ENCODE data around the gene APP. TPM values are rescaled to one million over a fixed set of nuclear protein-coding genes. Genes with fewer than 3 reads are reported as not detected.

APP gene
- total RNA-seq, 2 experiments from 2014 or later, result 0.55 TPM; not detected in 1

DNA sequence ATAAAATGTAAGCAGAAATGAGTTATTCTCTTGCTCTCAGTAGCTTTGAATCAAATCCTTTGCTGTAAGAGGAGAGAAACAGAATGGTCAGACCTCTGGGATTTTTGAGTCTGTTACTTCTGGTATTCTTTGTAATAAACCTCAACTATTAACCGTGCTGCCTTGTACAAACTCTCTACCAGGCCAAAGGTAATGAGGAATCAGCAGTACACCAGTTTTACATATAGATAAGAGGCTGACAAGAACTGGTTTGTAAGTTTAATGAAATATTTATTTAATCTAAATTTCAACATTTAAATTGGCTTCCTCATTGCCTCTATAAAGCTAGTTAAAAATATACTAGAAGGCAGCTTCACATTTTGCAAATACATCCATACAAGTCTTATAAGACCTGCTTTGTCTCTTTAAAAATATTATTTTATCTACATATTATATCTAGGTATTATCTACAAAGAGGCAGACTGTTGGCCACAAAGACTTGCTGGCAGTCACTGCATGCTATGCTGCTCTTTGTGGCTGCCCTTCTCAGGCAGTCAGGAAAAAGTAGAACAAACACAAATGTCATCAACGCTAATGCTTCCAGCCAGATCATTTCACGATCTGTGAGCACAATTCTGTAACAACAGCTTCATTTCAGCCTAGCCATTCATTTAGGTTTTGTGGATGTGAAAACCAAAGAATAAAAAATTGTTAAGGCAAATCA lies 262.8 kb downstream of the APP start:
- H3K36me3 ChIP-seq (ENCODE audit: insufficient read depth, low read length), result no peaks in the 10 kb centered on the region
- intact Hi-C loops (cut with micrococcal nuclease; ENCODE audit: unreplicated experiment), result no loop called here
- no peak overlapping the region for H3K27ac ChIP-seq (ENCODE audit: low read depth, low read length, poor library complexity, severe bottlenecking)
- CTCF ChIA-PET (ENCODE audit: unreplicated experiment), result no interaction called here
- peaks cover 6% of the 10 kb centered on the region for H3K4me1 ChIP-seq (ENCODE audit: insufficient read depth, low read length, poor library complexity, severe bottlenecking)
- no peaks in the 10 kb centered on the region for H3K9me2 ChIP-seq (ENCODE audit: insufficient read depth, low read length)
- no peaks in the 10 kb centered on the region for H4K20me1 ChIP-seq (ENCODE audit: insufficient read depth, low read length)
- DNase-seq (ENCODE audit: low spot score), result no peak
- no peak overlapping the region for H2AFZ ChIP-seq (ENCODE audit: low read length)
- TF ChIP-seq, protein P1, sequence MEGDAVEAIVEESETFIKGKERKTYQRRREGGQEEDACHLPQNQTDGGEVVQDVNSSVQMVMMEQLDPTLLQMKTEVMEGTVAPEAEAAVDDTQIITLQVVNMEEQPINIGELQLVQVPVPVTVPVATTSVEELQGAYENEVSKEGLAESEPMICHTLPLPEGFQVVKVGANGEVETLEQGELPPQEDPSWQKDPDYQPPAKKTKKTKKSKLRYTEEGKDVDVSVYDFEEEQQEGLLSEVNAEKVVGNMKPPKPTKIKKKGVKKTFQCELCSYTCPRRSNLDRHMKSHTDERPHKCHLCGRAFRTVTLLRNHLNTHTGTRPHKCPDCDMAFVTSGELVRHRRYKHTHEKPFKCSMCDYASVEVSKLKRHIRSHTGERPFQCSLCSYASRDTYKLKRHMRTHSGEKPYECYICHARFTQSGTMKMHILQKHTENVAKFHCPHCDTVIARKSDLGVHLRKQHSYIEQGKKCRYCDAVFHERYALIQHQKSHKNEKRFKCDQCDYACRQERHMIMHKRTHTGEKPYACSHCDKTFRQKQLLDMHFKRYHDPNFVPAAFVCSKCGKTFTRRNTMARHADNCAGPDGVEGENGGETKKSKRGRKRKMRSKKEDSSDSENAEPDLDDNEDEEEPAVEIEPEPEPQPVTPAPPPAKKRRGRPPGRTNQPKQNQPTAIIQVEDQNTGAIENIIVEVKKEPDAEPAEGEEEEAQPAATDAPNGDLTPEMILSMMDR (conservative IDR thresholded peaks at IDR 0.05; ENCODE audit: low read length), result no peak
- no peak for TF ChIP-seq EZH2phosphoT487 (IDR thresholded peaks at IDR 0.05; ENCODE audit: borderline replicate concordance, low read depth, low read length)
- no peak overlapping the region for H3K4me3 ChIP-seq (ENCODE audit: low read depth, low read length, poor library complexity, severe bottlenecking)
- no peak overlapping the region for H3K4me2 ChIP-seq (ENCODE audit: low read length)
- POLR2A ChIA-PET, result interaction anchor here (0.6 to 0.9 kb wide), 6 partner anchors 12 to 336 kb away, joined by 3 to 5 read pairs (median 3); no protein-coding TSS in a partner anchor
- H3K9me3 ChIP-seq (ENCODE audit: low read length), result no peaks in the 10 kb centered on the region
- no peaks in the 10 kb centered on the region for H3K79me2 ChIP-seq (ENCODE audit: insufficient read depth, low read depth, low read length)
- no TSS peak for BruUV-seq (replicated peaks)

DNA sequence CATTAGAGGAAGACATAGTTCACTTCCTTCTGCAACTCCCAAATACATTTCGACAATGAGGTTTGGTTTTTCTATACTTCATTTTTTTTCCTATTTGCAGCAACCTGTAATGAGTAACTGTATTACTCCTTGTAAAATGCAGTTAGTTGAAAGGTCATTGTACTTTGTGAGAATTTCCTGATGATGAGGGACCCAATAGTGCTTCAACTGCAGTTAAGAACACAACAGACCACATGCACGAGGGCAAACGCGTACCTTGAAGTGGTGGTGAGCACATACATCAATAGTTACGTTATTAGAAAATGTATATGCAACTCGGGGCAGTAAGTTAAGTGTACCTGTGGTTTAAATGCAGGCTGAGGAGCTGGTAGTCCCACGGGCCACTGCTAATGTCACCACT lies 264.0 kb downstream of the APP start:
- CTCF ChIA-PET (ENCODE audit: unreplicated experiment), result no interaction called here
- Histone ChIP-seq H3K36me3 (ENCODE audit: insufficient read depth, low read length) (no peaks in the 10 kb centered on the region), H3K4me2 (ENCODE audit: low read length) (no peak overlapping the region), H3K9me3 (ENCODE audit: low read length) (no peaks in the 10 kb centered on the region), H3K9me2 (ENCODE audit: insufficient read depth, low read length) (no peaks in the 10 kb centered on the region), H3K79me2 (ENCODE audit: insufficient read depth, low read depth, low read length) (no peaks in the 10 kb centered on the region), H4K20me1 (ENCODE audit: insufficient read depth, low read length) (no peaks in the 10 kb centered on the region), H2AFZ (ENCODE audit: low read length) (no peak overlapping the region; the same call in 1 of the 2 replicates), H3K4me3 (ENCODE audit: low read depth, low read length, poor library complexity, severe bottlenecking) (no peak overlapping the region), H3K4me1 (ENCODE audit: insufficient read depth, low read length, poor library complexity, severe bottlenecking) (peaks cover 6% of the 10 kb centered on the region), H3K27ac (ENCODE audit: low read depth, low read length, poor library complexity, severe bottlenecking) (no peak overlapping the region)
- POLR2A ChIA-PET, result interaction anchor here (0.9 kb wide), 1 partner anchor 11 kb away, joined by 3 read pairs; no protein-coding TSS in a partner anchor
- no TSS peak for BruUV-seq (replicated peaks)
- intact Hi-C loops (cut with micrococcal nuclease; ENCODE audit: unreplicated experiment), result no loop called here
- DNase-seq (ENCODE audit: low spot score), result no peak
- TF ChIP-seq EZH2phosphoT487 (IDR thresholded peaks at IDR 0.05; ENCODE audit: borderline replicate concordance, low read depth, low read length), result no peak
- TF ChIP-seq, protein P1 (conservative IDR thresholded peaks at IDR 0.05; ENCODE audit: low read length), result no peak

DNA sequence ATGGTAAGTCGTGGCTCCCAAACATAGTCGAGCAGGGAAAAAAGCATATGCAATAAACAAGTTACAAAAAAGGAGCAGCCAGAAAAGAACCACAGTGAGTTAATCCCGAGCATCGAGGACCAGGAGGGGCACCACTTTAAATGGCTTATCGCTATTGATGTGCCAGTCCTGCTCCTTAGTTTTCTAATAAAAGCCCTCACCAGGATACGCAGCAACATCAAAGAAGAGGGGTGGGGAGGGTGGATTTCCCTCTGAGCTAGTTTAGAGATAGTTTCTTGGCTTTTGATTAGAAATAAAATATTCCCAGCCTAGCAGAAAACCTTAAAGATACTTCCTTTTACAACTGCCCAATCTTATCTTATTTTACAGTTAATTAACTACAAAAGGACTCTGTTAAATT lies 265.4 kb downstream of the APP start:
- H3K4me2 ChIP-seq (ENCODE audit: low read length), result no peak overlapping the region
- no peak overlapping the region for H3K4me3 ChIP-seq (ENCODE audit: low read depth, low read length, poor library complexity, severe bottlenecking)
- no peaks in the 10 kb centered on the region for H3K9me2 ChIP-seq (ENCODE audit: insufficient read depth, low read length)
- DNase-seq (ENCODE audit: low spot score), result no peak
- ChIA-PET CTCF (ENCODE audit: unreplicated experiment) (no interaction called here), POLR2A (no interaction called here)
- TF ChIP-seq EZH2phosphoT487 (IDR thresholded peaks at IDR 0.05; ENCODE audit: borderline replicate concordance, low read depth, low read length), result no peak
- TF ChIP-seq, protein P1 (conservative IDR thresholded peaks at IDR 0.05; ENCODE audit: low read length), result no peak
- no peaks in the 10 kb centered on the region for H3K9me3 ChIP-seq (ENCODE audit: low read length)
- no TSS peak for BruUV-seq (replicated peaks)
- peaks cover 6% of the 10 kb centered on the region for H3K4me1 ChIP-seq (ENCODE audit: insufficient read depth, low read length, poor library complexity, severe bottlenecking)
- H4K20me1 ChIP-seq (ENCODE audit: insufficient read depth, low read length), result no peaks in the 10 kb centered on the region
- no peaks in the 10 kb centered on the region for H3K36me3 ChIP-seq (ENCODE audit: insufficient read depth, low read length)
- no peak overlapping the region for H2AFZ ChIP-seq (ENCODE audit: low read length)
- H3K79me2 ChIP-seq (ENCODE audit: insufficient read depth, low read depth, low read length), result no peaks in the 10 kb centered on the region
- no peak overlapping the region for H3K27ac ChIP-seq (ENCODE audit: low read depth, low read length, poor library complexity, severe bottlenecking)
- intact Hi-C loops (cut with micrococcal nuclease; ENCODE audit: unreplicated experiment), result no loop called here
